B cell (primary cell): ENCODE measurements around the gene CCL4L2. TPM values are rescaled to one million over a fixed set of nuclear protein-coding genes. Genes with fewer than 3 reads are reported as not detected.
"Not testable (repeated sequence)": the region's sequence is repeated elsewhere in the genome, so short reads cannot be mapped to it uniquely, and the experiment has no call there.

ENCODE experiments used
- ATAC-seq: fragments of 200-7000 bp; cut with Tn5 transposase; one replicate; pipeline ENCODE4 v1.10.0; 2021; ENCODE audit warnings: low read depth, mild to moderate bottlenecking, moderate number of reproducible peaks, moderate library complexity
- CTCF ChIA-PET: fragments of 350-600 bp; sonication (Branson Sonifier 250); formaldehyde crosslinking; loops from one replicate; lab custom pipeline; 2021; ENCODE audit warnings: antibody characterized with exemption, inconsistent platforms; lab: Charles Lee
- POLR2A ChIA-PET: fragments of 350-600 bp; sonication (Branson Sonifier 250); formaldehyde crosslinking; loops from one replicate; lab custom pipeline; 2021; ENCODE audit warnings: antibody characterized with exemption; lab: Charles Lee
- DNase-seq: peaks from one replicate; pipeline ENCODE4 v3.0.0; 2013
- H2AFZ ChIP-seq: 2 replicates; pipeline ENCODE4 v1.6.1; 2012; ENCODE audit warnings: mild to moderate bottlenecking, low read depth, low read length; ENCODE audit not compliant: insufficient read depth, poor library complexity, severe bottlenecking
- H3K27ac ChIP-seq, 2 donors: 1 replicate in 1 of 2; 2 replicates in 1 of 2; pipeline ENCODE4 v1.5.1; 2012 to 2013; ENCODE audit warnings: low read length in 2 of 2, mild to moderate bottlenecking in 2 of 2, moderate library complexity in 1 of 2
- H3K27me3 ChIP-seq, 4 experiments: fragments of 200-600 bp in 1 of 4; sonication (generic) in 1 of 4; replicated peaks in 1 of 4; 1 replicate in 2 of 4; 2 replicates in 2 of 4; pipeline versions ENCODE4 v1.6.1 to v1.7.0; 2013 to 2016; ENCODE audit warnings: low read length in 3 of 4, mild to moderate bottlenecking in 2 of 4, mixed read lengths in 1 of 4, moderate library complexity in 1 of 4; ENCODE audit not compliant: insufficient read depth in 4 of 4, control insufficient read depth in 3 of 4; ENCODE audit errors: control extremely low read depth in 1 of 4
- H3K36me3 ChIP-seq, 2 experiments: replicated peaks in 1 of 2; 1 replicate in 1 of 2; 2 replicates in 1 of 2; pipeline versions ENCODE4 v1.6.1 to v1.7.1; 2013; ENCODE audit warnings: low read length in 1 of 2; ENCODE audit not compliant: insufficient read depth in 2 of 2, control insufficient read depth in 1 of 2; ENCODE audit errors: control extremely low read depth in 1 of 2, extremely low read depth in 1 of 2
- H3K4me1 ChIP-seq, 2 donors: fragments of 200-600 bp in 1 of 2; sonication (generic) in 1 of 2; 1 replicate in 1 of 2; 2 replicates in 1 of 2; pipeline versions ENCODE4 v1.5.1 to v1.6.1; 2013 to 2017; ENCODE audit warnings: low read length in 2 of 2; ENCODE audit not compliant: control insufficient read depth in 2 of 2, insufficient read depth in 2 of 2
- H3K4me2 ChIP-seq: replicated peaks from 2 replicates; pipeline ENCODE3; 2012; ENCODE audit warnings: mild to moderate bottlenecking, low read depth, low read length; ENCODE audit not compliant: poor library complexity, severe bottlenecking
- H3K4me3 ChIP-seq, 5 experiments: fragments of 200-600 bp in 1 of 5; sonication (generic) in 1 of 5; 1 replicate in 3 of 5; 2 replicates in 2 of 5; pipeline versions ENCODE4 v1.5.1 to v1.7.0; 2011 to 2016; ENCODE audit warnings: low read length in 4 of 5, mild to moderate bottlenecking in 4 of 5, low read depth in 2 of 5, control low read depth in 1 of 5, moderate library complexity in 1 of 5; ENCODE audit not compliant: insufficient read depth in 1 of 5; ENCODE audit errors: control extremely low read depth in 1 of 5, extremely low read depth in 1 of 5
- H3K79me2 ChIP-seq: fragments of 200-600 bp; sonication (generic); one replicate; pipeline ENCODE4 v1.6.0; 2016; ENCODE audit warnings: low read length; ENCODE audit not compliant: control insufficient read depth, insufficient read depth
- H3K9ac ChIP-seq: fragments of 200-600 bp; sonication (generic); 2 replicates; pipeline ENCODE4 v1.6.1; 2017; ENCODE audit warnings: mild to moderate bottlenecking, low read length, moderate library complexity
- H3K9me3 ChIP-seq, 3 donors: one replicate each; pipeline versions ENCODE4 v1.6.1 to v1.7.1; 2013; ENCODE audit warnings: low read length in 2 of 3; ENCODE audit not compliant: control insufficient read depth in 2 of 3, insufficient read depth in 1 of 3; ENCODE audit errors: control extremely low read depth in 1 of 3
- H4K20me1 ChIP-seq: 2 replicates; pipeline ENCODE4 v1.6.0; 2012; ENCODE audit warnings: mild to moderate bottlenecking, low read length; ENCODE audit not compliant: insufficient read depth, control insufficient read depth, poor library complexity, severe bottlenecking
- H3K27ac Mint-ChIP-seq: one replicate; pipeline ENCODE4 v1.8.0; 2021; ENCODE audit warnings: mixed read lengths
- H3K27me3 Mint-ChIP-seq: one replicate; pipeline ENCODE4 v1.8.0; 2021; ENCODE audit warnings: mixed read lengths
- H3K4me1 Mint-ChIP-seq: one replicate; pipeline ENCODE4 v1.8.0; 2021; ENCODE audit warnings: mixed read lengths
- H3K4me3 Mint-ChIP-seq: one replicate; pipeline ENCODE4 v1.8.0; 2021; ENCODE audit warnings: mixed read lengths
- H3K9me3 Mint-ChIP-seq: one replicate; pipeline ENCODE4 v1.8.0; 2022; ENCODE audit warnings: mixed read lengths; ENCODE audit not compliant: insufficient read depth
- WGBS: methylation state at CpG from one replicate; pipeline ENCODE4 v1.1.5; 2013; ENCODE audit warnings: missing lambda C conversion rate; ENCODE audit not compliant: insufficient coverage; 5-methylcytosine and 5-hydroxymethylcytosine counted together
- intact Hi-C: fragments of 100-400 bp; cut with micrococcal nuclease; formaldehyde crosslinking; loops from one replicate; pipeline ENCODE4 v1.10.0; 2022
- polyA plus RNA-seq: library from polyadenylated mRNA; depleted of rRNA; stranded (reverse); fragments of >200 nt; gene quantifications from 2 replicates; pipeline ENCODE4 v1.2.3, GENCODE V29; 2012
- small RNA-seq: library from RNA; depleted of rRNA; stranded (forward); fragments of <200 nt; gene quantifications from one replicate; pipeline ENCODE3, GENCODE V24; 2012; ENCODE audit warnings: low replicate concordance, low read depth; ENCODE audit not compliant: insufficient read length
- total RNA-seq, 2 donors: library from RNA; stranded (reverse); fragments of 120-200 nt in 1 of 2; gene quantifications; 1 replicate in 1 of 2; 2 replicates in 1 of 2; pipeline versions ENCODE4 v1.2.3 to v1.2.4, GENCODE V29; 2013 to 2022

CCL4L2 gene
- total and polyA plus RNA-seq, 2 donors (not counting 1 experiment from before 2014, with no cell fraction given): 0.42 to 1.2 TPM

DNA sequence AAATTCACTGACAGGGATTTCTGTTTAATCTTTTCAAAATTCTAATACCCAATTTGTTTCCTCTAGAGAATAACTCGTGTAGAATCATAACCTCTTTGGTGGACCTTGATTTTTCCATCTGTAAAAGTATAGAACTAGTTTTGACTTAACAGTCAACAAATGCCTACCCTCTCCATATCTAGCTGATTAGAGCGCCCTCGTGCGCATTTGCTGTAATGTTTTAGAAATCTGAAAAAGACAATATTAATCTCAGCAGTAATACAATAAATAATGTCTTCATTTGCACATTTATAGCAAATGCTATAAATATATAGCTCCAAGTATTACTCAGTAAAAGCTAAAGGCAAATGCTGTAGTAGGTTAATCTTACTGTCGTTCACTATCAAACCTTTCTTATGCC is 18.8 kb downstream of the CCL4L2 start:
- DNase-seq, H3K79me2 ChIP-seq, H3K9me3 Mint-ChIP-seq, CTCF ChIA-PET, POLR2A ChIA-PET, H3K4me3 ChIP-seq, H3K4me1 ChIP-seq, ATAC-seq, H3K4me1 Mint-ChIP-seq, intact Hi-C loops, H3K4me3 Mint-ChIP-seq, H2AFZ ChIP-seq, H3K9me3 ChIP-seq, H3K9ac ChIP-seq, H3K27ac ChIP-seq, H3K27ac Mint-ChIP-seq, H3K36me3 ChIP-seq, H3K4me2 ChIP-seq, H3K27me3 ChIP-seq, H4K20me1 ChIP-seq, H3K27me3 Mint-ChIP-seq: not testable (repeated sequence)
- no CpG with 5 or more reads among the region's 5 CpGs for WGBS

DNA sequence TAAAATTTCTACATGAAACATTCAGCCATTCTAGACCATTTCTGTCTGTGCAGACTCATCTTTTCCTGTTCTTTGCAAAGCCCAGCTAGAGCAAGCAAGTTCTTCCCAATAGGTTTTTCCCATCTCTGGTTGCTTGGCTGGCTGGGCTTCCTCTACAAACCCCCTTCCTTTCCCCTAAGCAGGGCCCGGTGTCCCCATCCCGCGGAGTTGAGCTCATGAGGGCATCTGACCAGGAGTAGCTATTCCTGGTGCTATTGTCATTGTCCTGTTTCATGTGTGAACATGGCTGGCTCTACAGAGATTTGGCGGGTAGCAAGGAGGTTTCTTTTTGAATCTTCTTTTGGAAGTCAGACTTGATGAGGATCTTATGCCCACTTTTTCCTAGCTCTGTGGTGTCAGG is 31.2 kb downstream of the CCL4L2 start:
- H3K4me3 ChIP-seq, ATAC-seq: not testable (repeated sequence)

More for the DNA sequence above, 31.2 kb downstream of the CCL4L2 start:
- H3K9ac ChIP-seq, H3K9me3 Mint-ChIP-seq, H3K27me3 Mint-ChIP-seq, H3K4me1 Mint-ChIP-seq, POLR2A ChIA-PET, H3K36me3 ChIP-seq, H3K4me1 ChIP-seq, H3K79me2 ChIP-seq, H3K9me3 ChIP-seq, DNase-seq, H3K27ac ChIP-seq, H3K27ac Mint-ChIP-seq, H3K27me3 ChIP-seq, H2AFZ ChIP-seq, H3K4me2 ChIP-seq, CTCF ChIA-PET, H4K20me1 ChIP-seq, H3K4me3 Mint-ChIP-seq, intact Hi-C loops: not testable (repeated sequence)
- no CpG with 5 or more reads among the region's 4 CpGs for WGBS

Small RNAs within 50 kb of the gene (small RNA-seq; reads per million reads assigned to genes)
- not detected for gene AC243829.3
- gene AC243829.6: not detected

Other genes starting within 250 kb of the CCL4L2 start
- gene CCL16, start 229.6 kb upstream of the CCL4L2 start, total RNA-seq: not detected in 2 replicates
- gene CCL16, start 229.6 kb upstream of the CCL4L2 start, polyA plus RNA-seq: not detected in 2 replicates
- not detected in 2 replicates for gene CCL14, start 224.3 kb upstream of the CCL4L2 start, total RNA-seq
- not detected in 2 replicates for gene CCL14, start 224.3 kb upstream of the CCL4L2 start, polyA plus RNA-seq
- gene CCL15, start 209.5 kb upstream of the CCL4L2 start, total RNA-seq: not detected in 2 replicates
- gene CCL15, start 209.5 kb upstream of the CCL4L2 start, polyA plus RNA-seq: not detected in 2 replicates
- gene CCL23, start 193.1 kb upstream of the CCL4L2 start, total RNA-seq: not detected in 2 replicates
- gene CCL23, start 193.1 kb upstream of the CCL4L2 start, polyA plus RNA-seq: 0.61 TPM in 1 of 2 replicates, not detected in the other
- gene CCL18, start 146.8 kb upstream of the CCL4L2 start, total RNA-seq: not detected in 2 replicates
- not detected in 2 replicates for gene CCL18, start 146.8 kb upstream of the CCL4L2 start, polyA plus RNA-seq
- gene CCL3, start 120.9 kb upstream of the CCL4L2 start, total RNA-seq: 4.5 and 5.7 TPM in 2 replicates
- gene CCL3, start 120.9 kb upstream of the CCL4L2 start, polyA plus RNA-seq: 31.3 and 54.5 TPM in 2 replicates
- gene CCL4, start 107.2 kb upstream of the CCL4L2 start, total RNA-seq: 7.6 and 8.8 TPM in 2 replicates
- 3.5 and 7.5 TPM in 2 replicates for gene CCL4, start 107.2 kb upstream of the CCL4L2 start, polyA plus RNA-seq
- 17.2 and 17.3 TPM in 2 replicates for gene TBC1D3B, start 34.4 kb upstream of the CCL4L2 start, total RNA-seq
- 3.2 and 3.6 TPM in 2 replicates for gene TBC1D3B, start 34.4 kb upstream of the CCL4L2 start, polyA plus RNA-seq
- gene CCL3L1, start 14.3 kb upstream of the CCL4L2 start, total RNA-seq: 0.54 and 0.83 TPM in 2 replicates
- gene CCL3L1, start 14.3 kb upstream of the CCL4L2 start, polyA plus RNA-seq: 2.4 and 4.4 TPM in 2 replicates
- gene TBC1D3I, start 53.5 kb downstream of the CCL4L2 start, total RNA-seq: 1.9 and 4.4 TPM in 2 replicates
- 0.19 and 0.46 TPM in 2 replicates for gene TBC1D3I, start 53.5 kb downstream of the CCL4L2 start, polyA plus RNA-seq
- not detected in 2 replicates for gene TBC1D3G, start 112.8 kb downstream of the CCL4L2 start, total RNA-seq
- gene TBC1D3G, start 112.8 kb downstream of the CCL4L2 start, polyA plus RNA-seq: not detected in 2 replicates
- gene TBC1D3H, start 177.4 kb downstream of the CCL4L2 start, total RNA-seq: not detected in 2 replicates
- not detected in 2 replicates for gene TBC1D3H, start 177.4 kb downstream of the CCL4L2 start, polyA plus RNA-seq